SKM-1 (cell line): ENCODE measurements around the gene PRKAR2B.
"Not testable (repeated sequence)": the region's sequence is repeated elsewhere in the genome, so short reads cannot be mapped to it uniquely, and the experiment has no call there.

Experiments
- DNase-seq: peaks from one replicate; lab custom pipeline; 2025; ENCODE audit not compliant: unreplicated experiment; lab: John Stamatoyannopoulos, UW

Gene PRKAR2B

DNA sequence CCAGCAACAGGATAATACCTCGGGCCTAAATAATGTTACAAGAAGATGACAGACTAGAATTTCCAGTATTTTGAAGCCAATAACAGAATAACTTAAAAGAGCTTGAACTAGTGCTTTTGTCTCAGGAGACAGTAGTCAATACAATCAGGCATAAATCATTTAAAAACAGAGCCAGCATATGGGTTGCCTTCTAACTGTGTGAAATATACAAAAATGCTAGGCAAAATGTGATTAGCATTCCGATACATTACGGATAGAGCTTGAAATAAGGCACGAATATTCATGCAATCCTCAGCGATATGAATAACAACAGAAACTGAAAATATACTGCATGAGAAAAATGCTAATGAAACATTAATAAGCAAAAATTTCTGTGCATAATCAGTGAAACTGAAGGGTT is 18.3 kb upstream of the PRKAR2B start:
- no peak for DNase-seq

DNA sequence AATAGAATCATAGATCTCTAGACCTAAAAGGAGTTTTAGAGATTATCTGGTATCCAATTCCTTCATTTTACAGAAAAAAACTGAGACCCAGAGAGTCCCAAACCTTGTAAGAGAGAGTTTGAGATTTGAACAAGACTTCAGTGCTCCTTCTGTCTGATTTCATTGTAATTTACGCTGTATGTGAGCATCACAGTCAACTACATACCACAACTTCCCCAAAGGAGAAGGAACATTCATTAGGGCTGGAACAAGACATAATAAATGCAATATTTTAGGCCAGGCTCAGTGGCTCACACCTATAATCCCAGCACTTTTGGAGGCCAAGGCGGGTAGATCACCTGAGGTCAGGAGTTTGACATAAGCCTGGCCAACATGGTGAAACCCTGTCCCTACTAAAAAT is 17.3 kb upstream of the PRKAR2B start:
- DNase-seq, result peak; percentile 40

DNA sequence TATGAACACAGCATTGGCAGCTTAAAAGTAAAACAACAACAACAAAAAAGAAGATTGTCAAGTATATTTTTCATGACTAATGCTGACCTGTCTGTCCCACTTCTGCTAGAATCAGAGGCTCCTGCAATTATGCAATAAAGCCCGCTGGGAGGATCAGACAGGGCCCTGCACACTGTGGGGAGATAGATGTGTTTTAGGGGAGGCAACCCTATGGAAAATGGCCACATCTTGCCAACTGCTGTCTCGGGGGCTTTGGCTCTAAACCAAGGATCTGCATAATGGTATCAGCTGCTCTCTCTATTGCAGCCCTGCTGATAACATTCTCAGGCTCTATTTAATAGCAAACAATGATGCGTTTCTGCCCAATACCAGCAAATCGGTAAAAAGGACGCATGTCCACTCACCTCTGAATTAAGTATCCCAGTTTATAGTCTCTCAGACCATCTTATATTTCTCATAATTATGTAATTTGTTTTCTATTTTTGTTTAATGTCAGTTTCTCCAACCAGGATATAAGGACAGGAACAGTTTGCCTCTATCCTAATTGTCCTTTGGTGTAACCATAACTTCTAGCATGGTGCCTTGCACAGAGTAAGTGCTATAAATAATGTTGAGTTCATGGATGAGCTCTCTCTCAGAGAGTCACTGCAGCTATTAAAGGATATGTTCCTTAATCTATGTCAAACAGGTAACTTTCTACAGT is 15.3 kb upstream of the PRKAR2B start:
- DNase-seq, result no peak

DNA sequence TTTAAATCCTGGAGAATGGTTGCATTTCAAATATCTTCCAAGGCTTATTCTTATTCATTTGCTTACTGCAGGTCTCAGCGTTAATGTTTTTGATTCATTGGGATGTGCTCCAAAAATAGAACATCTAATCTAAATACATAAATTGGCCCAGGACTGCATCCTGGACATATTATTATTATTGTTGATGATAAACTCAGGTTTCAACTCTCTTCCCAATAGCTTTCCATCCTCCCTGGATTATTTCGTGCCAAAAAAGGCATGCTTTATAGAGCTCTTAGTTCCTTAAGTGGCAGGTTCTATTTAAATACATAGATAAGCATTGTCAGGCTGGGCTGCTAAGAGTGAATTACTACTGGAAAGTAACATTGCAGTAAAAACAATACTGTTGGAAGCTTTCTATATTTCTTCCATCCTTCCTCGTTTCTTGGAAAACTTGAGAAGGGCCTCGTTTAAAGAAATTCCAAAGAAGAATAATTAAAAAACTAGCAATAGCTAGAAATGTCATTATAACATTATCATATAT is 14.7 kb upstream of the PRKAR2B start:
- no peak for DNase-seq

DNA sequence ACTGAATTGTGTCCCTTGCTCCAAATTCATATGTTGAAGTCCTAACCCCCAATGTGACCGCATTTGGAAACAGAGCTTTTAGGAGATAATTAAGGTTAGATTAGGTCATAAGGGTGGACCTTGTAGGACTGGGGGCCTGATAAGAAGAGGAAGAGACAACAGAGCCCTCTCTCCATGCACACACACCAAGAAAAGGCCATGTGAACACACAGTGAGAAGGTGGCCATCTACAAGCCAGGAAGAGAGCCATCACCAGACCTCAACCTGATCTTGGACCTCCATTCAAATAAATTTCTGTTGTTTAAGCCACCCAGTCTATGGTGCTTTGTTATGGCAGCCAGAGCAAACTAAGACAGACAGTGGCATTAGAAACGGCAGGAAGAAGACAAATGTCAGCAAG is 12.5 kb upstream of the PRKAR2B start:
- DNase-seq, result no peak

DNA sequence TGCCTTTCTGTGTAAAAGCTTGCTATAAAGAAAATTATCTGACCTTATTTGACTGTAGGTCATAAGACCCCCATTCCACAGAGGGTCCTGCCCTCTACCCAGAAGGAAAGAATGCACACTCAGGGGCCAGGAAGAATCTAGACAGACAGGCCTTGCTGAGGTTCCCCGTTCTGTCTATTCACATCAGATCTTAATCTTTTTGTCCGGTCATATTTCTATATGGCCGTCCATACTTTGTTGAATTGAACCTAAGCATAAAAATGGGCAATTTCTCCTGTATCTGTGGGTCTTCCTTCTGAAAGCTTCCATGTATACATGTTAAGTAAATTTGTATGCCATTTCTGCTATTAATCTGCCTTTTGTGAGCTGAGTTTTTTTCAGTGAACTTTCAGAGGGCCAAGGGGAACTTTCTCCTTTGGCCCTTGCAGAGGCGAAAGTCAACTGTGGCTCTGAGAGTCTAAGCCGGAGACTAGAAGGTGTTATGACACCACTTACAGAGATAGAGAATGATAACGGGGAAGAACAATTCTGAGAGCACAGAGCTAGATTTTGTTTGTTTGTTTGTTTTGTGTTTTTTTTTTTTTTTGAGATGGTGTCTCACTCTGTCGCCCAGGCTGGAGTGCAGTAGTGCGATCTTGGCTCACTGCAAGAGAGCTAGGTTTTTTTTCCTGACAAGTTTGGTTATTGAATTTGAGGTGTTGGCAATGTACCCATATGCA is 11.6 kb upstream of the PRKAR2B start:
- no peak for DNase-seq

DNA sequence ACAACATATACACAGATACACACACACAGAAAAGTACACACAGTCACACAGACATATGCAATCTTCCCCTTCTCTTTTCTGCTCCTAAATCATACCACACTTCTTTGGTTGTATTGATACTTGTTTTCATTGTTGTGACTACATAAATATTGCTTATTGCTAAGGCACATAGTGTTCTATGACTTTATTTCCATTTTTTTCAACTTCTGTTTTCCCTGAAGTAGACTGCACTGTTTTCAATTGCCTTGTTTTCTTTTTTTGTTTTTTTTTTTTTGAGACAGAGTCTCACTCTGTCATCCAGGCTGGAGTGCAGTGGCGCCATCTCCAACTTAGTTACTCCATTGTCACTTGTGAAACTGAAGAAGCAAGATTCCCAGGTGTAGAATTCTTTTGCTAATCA is 10.0 kb upstream of the PRKAR2B start:
- DNase-seq, result no peak

DNA sequence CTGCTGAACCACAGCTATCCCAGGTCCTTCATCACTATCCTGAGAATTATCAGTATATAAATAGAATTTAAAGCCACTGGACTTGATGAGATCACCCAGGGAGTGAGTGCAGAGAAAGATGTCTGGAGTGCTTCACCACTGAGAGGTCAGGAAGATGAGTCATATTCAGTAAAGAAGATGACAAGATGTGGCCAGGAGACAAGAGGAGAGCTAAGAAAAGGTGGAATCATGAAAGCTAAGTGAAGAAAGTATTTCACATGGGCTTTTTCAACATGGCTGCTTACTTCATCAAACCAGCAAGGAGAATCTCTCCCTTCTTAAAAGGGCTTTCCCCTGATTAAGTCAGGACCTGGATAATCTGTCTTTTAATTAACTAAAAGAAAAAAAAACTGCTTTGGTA is 9.1 kb upstream of the PRKAR2B start:
- no peak for DNase-seq

DNA sequence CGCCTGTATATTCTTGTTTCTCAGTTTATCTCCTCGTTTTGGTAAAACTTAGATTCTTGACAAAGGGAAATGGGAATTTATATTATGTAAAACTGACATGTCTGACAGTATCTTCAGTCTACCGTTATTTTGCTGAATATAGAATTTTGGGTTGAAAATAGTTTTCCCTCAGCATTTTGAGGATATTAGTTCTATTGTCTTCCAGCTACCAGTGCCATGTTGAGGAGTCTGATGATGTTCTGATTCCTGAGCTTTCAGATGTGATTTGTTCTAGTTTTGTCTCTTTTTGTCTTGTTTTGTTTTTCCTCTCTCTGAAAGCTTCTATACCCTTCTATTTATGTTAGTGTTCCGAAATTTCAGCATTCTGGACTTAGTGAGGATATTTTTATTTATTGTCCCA is 8.0 kb upstream of the PRKAR2B start:
- DNase-seq, result no peak

DNA sequence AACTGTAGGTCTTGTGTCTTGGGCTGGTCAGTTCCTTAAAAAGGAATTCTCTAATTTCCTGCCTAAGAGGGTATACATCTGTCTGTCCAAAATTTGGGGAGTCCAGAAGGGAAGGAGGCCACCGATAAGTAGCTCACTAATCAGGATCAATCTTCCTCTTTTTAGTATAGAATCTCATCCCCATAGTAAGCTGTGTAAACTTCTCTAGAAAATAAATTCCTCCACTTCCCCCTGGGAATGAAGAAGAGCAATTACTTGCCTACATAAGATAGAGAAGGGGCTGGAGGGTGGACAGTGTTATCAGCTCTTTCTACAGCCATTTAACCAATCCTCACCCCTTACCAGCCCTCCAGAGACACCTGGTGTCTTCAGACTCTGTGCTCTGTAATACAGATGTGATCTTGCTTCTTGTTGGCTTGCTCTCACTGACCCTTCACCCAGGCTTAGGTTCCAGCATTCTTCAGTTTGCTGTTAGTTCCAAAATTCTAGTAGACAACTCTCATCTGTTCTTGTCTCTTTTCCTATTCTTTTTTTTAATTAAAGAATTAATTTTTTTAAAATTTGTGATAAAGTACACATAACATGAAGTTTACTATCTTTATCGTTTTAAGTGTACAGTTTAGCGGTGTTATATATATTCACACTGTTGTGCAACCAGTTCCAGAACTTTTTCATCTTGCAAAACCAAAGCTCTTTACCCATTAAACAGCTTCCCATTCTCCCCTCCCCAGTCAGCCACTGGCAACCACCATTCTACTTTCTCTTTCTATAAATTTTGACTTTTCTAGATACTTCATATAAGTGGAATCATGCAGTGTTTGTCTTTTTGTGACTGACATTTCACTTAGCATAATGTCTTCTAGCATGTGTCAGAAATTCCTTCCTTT is 6.5 kb upstream of the PRKAR2B start:
- no peak for DNase-seq

DNA sequence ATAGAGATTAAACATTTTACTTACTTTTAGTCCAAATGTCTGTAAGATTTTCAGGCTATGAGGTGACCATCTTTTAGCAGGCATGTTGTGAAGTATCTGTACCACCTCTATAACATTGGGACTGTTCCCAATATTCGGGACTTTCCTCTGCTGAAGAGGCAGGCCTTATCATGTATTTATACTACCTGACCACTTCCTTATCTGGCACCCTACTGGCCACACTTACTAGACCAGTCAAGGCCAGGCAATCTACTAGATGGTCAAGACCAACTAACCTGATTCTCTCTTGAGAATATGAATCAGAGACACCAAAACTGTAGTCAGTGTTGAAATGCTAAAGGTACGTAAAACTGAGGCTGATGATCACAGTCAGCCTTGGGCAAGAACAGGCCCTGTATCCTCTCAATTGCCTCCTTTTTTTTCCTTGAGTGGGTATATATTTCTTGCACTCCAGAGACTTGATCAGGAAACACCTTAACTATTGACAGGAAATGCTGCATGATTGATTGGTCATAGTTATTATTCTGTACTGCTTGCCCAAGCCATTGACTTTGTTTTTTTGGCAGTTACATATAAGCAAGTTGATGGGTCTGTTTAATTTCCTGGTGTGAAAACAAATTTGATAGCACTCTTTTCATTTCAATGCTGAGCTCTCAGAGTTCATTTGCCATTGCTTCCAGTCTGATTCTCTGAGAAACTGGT is 5.2 kb upstream of the PRKAR2B start:
- no peak for DNase-seq

DNA sequence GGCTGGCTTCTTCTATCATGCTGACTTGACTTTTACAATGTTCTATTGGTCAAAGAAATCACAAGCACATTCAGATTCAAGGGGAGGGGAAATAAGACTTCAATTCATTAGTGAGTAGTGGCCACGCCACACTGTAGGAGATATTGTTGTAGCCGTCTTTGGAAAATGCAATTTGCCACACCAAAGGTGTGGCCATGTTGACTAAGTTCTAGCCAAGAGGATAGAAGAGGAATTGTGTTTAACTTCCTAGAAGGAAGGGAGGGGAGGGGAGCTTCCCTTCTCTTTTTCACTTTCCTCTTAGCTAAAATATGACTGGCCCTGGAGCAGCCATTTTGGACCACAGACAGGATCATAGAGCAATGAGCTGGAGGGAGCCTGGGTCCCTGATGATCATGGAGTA is 3.4 kb upstream of the PRKAR2B start:
- DNase-seq, result no peak

DNA sequence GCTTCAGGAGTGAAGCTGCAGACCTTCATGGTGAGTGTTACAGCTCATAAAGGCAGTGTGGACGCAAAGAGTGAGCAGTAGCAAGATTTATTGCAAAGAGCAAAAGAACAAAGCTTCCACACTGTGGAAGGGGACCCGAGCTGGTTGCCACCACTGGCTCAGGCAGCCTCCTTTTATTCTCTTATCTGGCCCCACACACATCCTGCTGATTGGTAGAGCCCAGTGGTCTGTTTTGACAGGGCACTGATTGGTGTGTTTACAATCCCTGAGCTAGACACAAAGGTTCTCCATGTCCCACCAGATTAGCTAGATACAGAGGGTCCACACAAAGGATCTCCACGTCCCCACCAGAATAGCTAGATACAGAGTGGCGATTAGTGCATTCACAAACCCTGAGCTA is 2.7 kb upstream of the PRKAR2B start:
- not testable (repeated sequence) for DNase-seq

DNA sequence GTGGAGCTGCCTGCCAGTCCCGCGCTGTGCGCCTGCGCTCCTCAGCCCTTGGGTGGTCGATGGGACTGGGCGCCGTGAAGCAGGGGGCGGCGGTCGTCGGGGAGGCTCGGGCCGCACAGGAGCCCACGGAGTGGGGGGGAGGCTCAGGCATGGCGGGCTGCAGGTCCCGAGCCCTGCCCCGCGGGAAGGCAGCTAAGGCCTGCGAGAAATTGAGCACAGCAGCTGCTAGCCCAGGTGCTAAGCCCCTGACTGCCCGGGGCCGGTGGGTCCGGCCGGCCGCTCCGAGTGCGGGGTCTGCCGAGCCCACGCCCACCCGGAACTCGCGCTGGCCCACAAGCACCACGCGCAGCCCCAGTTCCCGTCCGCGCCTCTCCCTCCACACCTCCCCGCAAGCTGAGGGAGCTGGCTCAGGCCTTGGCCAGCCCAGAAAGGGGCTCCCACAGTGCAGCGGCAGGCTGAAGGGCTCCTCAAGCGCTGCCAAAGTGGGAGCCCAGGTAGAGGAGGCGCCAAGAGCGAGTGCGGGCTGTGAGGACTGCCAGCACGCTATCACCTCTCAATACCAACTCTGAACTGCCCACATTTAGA is 2.1 kb upstream of the PRKAR2B start:
- DNase-seq, result not testable (repeated sequence)

DNA sequence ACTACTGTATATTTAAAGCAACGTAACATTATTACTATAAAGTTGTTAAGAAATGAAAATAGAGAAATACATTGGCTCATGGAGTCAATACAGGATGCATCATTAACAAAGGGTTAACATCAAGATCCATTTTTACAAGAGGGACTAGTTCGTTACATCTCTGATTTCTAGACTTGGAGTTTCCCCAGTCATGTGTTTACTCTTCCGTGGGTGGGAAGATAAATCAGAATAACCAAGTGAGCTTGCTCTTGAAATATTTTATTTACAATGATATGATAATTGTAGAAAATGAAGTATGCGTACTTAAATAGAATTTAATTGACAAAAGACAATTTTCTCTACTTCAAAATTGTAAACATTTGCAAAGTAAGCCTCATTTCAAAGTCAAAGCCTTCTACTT is 1.0 kb upstream of the PRKAR2B start:
- no peak for DNase-seq

DNA sequence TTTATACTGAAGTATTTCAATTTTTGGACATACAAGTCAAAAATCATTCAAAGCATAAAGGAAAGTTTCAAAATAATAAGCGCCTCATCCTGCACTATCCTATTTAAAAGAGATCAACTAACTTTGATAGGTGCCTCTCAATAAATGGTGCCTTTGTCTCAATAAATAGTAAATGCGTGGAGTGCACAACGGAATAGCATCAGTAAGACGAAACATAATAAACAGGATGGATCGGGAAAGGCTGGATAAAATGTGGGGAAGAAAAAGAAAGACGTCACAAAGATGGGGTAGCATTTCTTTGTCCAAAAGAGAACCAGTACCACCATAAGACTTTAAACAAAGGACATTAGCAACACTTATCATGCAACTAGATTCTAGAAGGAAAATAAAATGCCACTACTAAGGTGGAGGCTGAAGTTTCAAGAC is 571 bp upstream of the PRKAR2B start:
- no peak for DNase-seq

DNA sequence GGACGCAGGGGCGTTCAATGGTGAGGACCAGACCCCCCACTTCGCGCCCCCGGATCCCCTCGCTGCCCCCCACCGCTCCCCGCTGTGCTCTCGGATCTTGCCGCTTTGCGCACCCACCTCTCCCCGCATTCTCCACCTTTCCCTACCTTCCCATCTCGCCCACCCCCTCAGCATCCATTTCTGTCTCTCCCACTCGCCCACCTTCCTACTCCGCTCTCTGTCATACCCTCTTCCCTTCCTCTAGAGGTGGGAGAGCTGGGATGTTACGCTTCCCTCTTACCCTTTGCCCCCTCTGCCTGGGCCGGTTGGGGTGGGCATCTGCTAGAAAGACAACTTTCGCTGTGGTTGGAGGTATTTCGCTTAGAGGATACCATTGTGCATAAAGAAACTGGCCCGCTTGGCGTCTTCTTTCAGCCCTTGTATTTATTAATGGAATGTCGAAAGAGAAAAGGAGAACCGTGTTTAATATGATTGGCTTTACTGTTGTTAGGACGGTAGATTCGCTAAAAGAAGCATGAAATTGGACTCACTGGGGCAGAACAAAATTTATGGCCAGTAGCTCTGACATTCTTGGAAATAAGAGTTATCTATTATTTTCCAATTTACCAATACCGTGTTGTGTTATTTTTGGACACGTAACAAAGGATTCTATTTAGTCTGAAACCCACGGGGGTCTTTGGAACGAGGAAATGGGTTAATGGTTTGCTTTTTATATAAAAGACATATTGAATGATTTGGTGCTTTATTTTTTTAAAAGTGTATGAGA is 873 bp downstream of the PRKAR2B start:
- DNase-seq, result no peak

DNA sequence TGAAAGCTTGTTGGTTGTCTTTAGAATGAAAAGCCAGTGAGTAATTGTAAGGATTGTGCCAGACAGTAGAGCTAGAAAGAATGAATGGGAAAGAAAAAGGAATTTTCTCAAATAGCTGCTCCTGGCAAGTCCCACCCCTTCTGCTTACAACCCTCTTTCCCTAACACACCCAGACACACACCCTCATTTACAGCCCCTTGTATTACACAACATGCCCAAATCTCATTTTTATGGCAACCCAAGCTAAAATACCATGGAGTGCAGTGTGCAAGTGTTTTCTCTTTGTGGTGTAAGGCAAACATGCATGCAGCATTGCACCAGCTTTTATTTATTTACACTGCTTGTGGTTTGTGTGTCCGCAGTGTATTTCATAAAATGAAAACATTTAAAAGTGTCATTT is 1.5 kb downstream of the PRKAR2B start:
- no peak for DNase-seq

DNA sequence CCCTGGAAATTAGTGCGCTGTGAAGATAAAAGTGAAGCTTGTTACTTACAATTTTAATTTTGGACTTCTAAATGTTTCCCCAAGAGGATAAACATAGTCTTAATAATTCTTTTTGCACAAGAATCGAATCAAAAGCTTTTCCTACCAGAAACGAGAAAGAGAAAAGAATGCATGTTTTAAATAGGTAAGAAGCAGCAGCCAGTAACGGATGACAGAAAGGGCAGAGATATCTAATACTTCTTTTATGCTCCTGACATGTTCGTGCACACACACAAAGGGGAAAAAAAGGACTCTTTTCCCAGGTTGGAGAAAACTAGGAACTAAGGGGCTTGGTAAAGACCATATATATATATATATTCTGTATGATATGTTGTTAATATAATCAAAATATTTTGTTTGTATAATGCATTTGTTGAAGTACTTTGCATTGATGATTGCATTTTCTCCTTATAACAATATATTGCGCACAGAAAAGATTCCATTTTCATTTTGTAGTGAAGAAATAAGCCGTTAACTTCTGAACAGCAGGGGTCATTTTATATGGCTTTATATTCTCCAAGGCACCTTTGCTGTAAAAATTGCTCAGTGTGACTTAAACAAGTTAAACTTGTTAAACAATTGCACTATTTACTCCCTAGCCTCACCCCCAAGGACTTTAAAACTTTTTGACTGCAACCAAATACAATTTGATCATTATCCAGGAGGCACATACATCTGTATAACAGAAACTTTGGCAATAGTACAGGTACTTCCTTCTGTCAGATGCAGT is 2.2 kb downstream of the PRKAR2B start:
- no peak for DNase-seq
